GM13977 (cell line): Measurements from ENCODE around the gene ATXN2L.

Experiments
- DNase-seq: peaks from one replicate; pipeline ENCODE4 v3.0.0; 2012; ENCODE audit warnings: low spot score
- in situ Hi-C: fragments of 300-500 bp; cut with MboI; formaldehyde crosslinking; loops from one replicate; pipeline ENCODE4 v1.12.0; 2022; ENCODE audit warnings: low sequenced_read_pairs, low pct_unique_long_range_greater_than_20kb, mixed read lengths, inconsistent platforms; ENCODE audit not compliant: unreplicated experiment
- TF ChIP-seq, protein P1 (sequence below): IDR thresholded peaks from 2 replicates; pipeline ENCODE4 v1.5.1; 2012; ENCODE audit warnings: mild to moderate bottlenecking, control low read depth; ENCODE audit not compliant: insufficient read depth; ENCODE audit errors: extremely low read depth, missing control alignments

Gene ATXN2L

DNA sequence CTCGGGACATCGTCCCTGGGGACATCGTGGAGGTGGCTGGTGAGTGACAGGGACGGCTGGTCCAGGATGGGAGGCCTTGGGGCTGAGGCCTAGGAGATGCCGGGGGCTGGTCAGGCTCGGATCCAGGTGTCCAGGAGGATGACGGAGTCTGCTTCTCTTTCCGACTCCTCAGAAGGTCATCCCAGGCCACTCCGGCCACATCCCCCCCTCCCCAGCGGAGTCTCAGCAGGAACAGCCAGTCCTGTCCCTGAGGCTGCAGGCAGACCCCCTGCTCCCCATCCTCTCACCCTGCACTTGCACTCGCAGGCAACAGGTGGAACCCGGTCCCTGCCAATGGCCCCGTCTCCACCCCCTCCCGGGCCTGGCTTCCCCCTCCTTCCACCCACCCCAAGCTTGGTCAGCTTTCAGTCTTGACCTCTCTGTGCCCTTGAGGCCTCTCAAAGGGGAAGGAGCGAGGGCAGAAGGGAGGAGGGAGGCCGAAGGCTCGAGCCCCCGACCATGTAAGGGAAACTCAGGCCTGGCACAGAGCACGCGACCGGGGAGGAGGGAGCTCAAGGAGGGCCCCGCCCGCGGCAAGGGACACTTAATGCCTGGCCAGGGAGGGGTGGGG is 59.9 kb downstream of the ATXN2L start:
- in situ Hi-C loops: no loop called here
- DNase-seq: no peak

DNA sequence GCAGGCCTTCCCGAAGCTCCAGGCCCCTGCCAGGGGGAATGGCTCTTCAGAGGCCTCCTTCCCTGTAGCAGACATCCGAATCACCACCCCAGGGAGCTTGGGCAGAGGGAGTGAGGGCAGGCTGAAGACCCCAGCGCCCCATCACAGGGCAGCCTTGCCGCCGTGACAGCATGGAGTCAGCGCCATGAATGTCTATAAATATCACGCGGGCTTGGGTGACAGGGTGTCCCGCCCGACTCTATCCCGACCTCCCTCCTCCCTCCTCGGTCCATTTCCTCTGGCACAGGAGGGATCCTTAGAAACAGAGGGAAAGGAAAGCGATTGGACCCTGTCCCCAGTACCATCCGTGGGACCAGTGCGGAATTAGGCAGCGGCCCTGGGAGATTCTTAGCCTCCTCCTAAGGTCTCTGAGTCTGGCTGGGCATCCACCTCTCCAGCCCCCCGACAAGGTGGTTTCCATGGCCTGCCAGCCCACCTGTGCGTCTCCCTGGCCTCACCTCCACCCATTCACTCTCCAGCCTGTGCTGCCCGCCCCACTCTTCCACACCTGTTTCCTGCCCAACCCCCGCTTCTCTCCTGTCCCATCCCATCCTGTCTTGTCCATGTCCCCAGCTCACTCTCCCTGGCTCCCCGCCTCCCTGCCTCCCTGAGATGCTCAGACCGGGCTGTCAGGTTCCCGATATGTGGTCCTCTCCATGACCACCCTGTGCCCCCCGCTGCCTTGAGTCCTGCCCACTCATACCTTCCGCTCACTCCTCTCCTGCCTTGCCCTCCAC is 60.6 kb downstream of the ATXN2L start:
- TF ChIP-seq, protein P1, sequence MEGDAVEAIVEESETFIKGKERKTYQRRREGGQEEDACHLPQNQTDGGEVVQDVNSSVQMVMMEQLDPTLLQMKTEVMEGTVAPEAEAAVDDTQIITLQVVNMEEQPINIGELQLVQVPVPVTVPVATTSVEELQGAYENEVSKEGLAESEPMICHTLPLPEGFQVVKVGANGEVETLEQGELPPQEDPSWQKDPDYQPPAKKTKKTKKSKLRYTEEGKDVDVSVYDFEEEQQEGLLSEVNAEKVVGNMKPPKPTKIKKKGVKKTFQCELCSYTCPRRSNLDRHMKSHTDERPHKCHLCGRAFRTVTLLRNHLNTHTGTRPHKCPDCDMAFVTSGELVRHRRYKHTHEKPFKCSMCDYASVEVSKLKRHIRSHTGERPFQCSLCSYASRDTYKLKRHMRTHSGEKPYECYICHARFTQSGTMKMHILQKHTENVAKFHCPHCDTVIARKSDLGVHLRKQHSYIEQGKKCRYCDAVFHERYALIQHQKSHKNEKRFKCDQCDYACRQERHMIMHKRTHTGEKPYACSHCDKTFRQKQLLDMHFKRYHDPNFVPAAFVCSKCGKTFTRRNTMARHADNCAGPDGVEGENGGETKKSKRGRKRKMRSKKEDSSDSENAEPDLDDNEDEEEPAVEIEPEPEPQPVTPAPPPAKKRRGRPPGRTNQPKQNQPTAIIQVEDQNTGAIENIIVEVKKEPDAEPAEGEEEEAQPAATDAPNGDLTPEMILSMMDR: no peak
- in situ Hi-C loops: no loop called here
- no peak for DNase-seq

More for the DNA sequence above, 59.9 kb downstream of the ATXN2L start:
- TF ChIP-seq, protein P1: no peak

DNA sequence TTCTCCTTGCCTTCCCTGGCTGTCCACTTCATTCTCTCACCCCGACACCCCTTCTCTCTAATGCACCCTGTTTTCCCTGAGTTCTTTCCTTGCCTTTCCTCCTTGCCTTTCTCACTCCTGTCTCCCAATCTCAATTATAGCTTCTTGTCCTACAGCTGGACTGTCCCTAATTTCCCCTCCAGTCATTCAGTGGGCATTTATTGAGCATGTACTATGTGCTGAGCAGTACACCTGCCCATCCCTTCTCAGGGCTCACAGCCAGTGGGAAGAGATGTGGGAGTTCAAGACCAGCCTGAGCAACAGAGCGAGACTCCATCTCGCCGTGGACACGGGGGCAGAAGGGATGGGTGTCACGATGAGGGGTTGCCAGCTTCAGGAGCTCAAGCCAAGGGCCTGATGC is 61.2 kb downstream of the ATXN2L start:
- TF ChIP-seq, protein P1: no peak
- in situ Hi-C loops: no loop called here
- no peak for DNase-seq
